SK-N-SH (cell line): ENCODE results near the gene EPX. TPM values are rescaled to one million over a fixed set of nuclear protein-coding genes. Genes with fewer than 3 reads are reported as not detected.

Experiments used
- CTCF ChIA-PET: fragments of 300-600, 350-600 bp; formaldehyde crosslinking; extraction: SDS; loops from one replicate; lab custom pipeline; 2021; lab: Yijun Ruan, JAX
- POLR2A ChIA-PET: fragments of 350-600 bp; sonication (Branson Sonifier 250); formaldehyde crosslinking; extraction: SDS; loops from one replicate; lab custom pipeline; 2020; ENCODE audit warnings: antibody characterized with exemption, inconsistent platforms; lab: Yijun Ruan, JAX
- DNase-seq: peaks from one replicate; pipeline ENCODE4 v3.0.0; 2012
- H2AFZ ChIP-seq: fragments of 200-600 bp; sonication (generic); 2 replicates; pipeline ENCODE4 v1.8.1; 2016; ENCODE audit warnings: antibody characterized with exemption, mild to moderate bottlenecking, low read depth
- H3F3A ChIP-seq: fragments of 200-600 bp; sonication (generic); replicated peaks from 2 replicates; pipeline ENCODE3; 2016; ENCODE audit warnings: antibody characterized with exemption, mild to moderate bottlenecking; ENCODE audit not compliant: insufficient read depth
- H3K27ac ChIP-seq, 2 experiments: fragments of 200-500 bp in 1 of 2; fragments of 200-600 bp in 1 of 2; sonication (Bioruptor generic) in 1 of 2; sonication (generic), shearing (Covaris generic) in 1 of 2; 2 replicates each; pipeline versions ENCODE4 v1.5.1 to v1.6.1; 2014 to 2016; ENCODE audit warnings: low read depth in 2 of 2, inconsistent platforms in 1 of 2, low read length in 1 of 2, mild to moderate bottlenecking in 1 of 2, mixed read lengths in 1 of 2
- H3K27me3 ChIP-seq: fragments of 200-600 bp; sonication (generic), shearing (Covaris generic); 2 replicates; pipeline ENCODE4 v1.6.1; 2016; ENCODE audit warnings: mixed run types; ENCODE audit not compliant: insufficient read depth
- H3K36me3 ChIP-seq, 2 experiments: fragments of 200-500 bp in 1 of 2; fragments of 200-600 bp in 1 of 2; sonication (Bioruptor generic) in 1 of 2; sonication (generic) in 1 of 2; replicated peaks in 1 of 2; 2 replicates each; pipeline versions ENCODE3 to v1.5.1; 2014 to 2016; ENCODE audit warnings: low read length in 1 of 2, mild to moderate bottlenecking in 1 of 2; ENCODE audit not compliant: insufficient read depth in 2 of 2, control insufficient read depth in 1 of 2
- H3K4me1 ChIP-seq, 2 experiments: fragments of 200-500 bp in 1 of 2; fragments of 200-600 bp in 1 of 2; sonication (Bioruptor generic) in 1 of 2; sonication (generic), shearing (Covaris generic) in 1 of 2; 2 replicates each; pipeline versions ENCODE4 v1.5.1 to v1.6.1; 2014 to 2016; ENCODE audit warnings: low read depth in 1 of 2, low read length in 1 of 2, mixed run types in 1 of 2; ENCODE audit not compliant: insufficient read depth in 2 of 2, control insufficient read depth in 1 of 2
- H3K4me2 ChIP-seq: fragments of 200-600 bp; sonication (generic), shearing (Covaris generic); 2 replicates; pipeline ENCODE4 v1.6.1; 2017; ENCODE audit warnings: mixed run types
- H3K4me3 ChIP-seq, 2 experiments: fragments of 200-500 bp in 1 of 2; fragments of 200-600 bp in 1 of 2; sonication (Bioruptor generic) in 1 of 2; sonication (generic), shearing (Covaris generic) in 1 of 2; 2 replicates each; pipeline versions ENCODE4 v1.5.1 to v1.8.1; 2014 to 2016; ENCODE audit warnings: low read depth in 2 of 2, inconsistent platforms in 1 of 2, low read length in 1 of 2, mild to moderate bottlenecking in 1 of 2, mixed read lengths in 1 of 2, moderate library complexity in 1 of 2
- H3K79me2 ChIP-seq: fragments of 200-600 bp; sonication (generic); 2 replicates; pipeline ENCODE4 v1.8.1; 2017; ENCODE audit warnings: mild to moderate bottlenecking; ENCODE audit not compliant: insufficient read depth
- H3K9ac ChIP-seq: fragments of 200-600 bp; sonication (generic); 2 replicates; pipeline ENCODE4 v1.6.1; 2017; ENCODE audit warnings: mixed run types
- H3K9me2 ChIP-seq: fragments of 200-600 bp; sonication (generic); 2 replicates; pipeline ENCODE4 v1.6.1; 2017; ENCODE audit warnings: mixed run types
- H3K9me3 ChIP-seq: fragments of 200-600 bp; sonication (generic); 2 replicates; pipeline ENCODE4 v1.6.1; 2017; ENCODE audit warnings: mixed run types, mild to moderate bottlenecking, moderate library complexity
- H4K20me1 ChIP-seq: fragments of 200-600 bp; sonication (generic); 2 replicates; pipeline ENCODE4 v1.6.1; 2017; ENCODE audit warnings: mild to moderate bottlenecking, mixed run types; ENCODE audit not compliant: insufficient read depth
- EZH2phosphoT487 ChIP-seq: fragments of 200-600 bp; sonication (generic); IDR thresholded peaks from 2 replicates; pipeline ENCODE4 v1.6.1; 2017; ENCODE audit warnings: low read depth, mixed run types, mild to moderate bottlenecking, antibody characterized with exemption, moderate library complexity, borderline replicate concordance
- FOSL2 ChIP-seq: IDR thresholded peaks from 2 replicates; pipeline ENCODE4 v1.4.0; 2012; ENCODE audit warnings: low read depth, mild to moderate bottlenecking, moderate library complexity, borderline replicate concordance
- FOXJ3 ChIP-seq: sonication (generic); formaldehyde crosslinking; IDR thresholded peaks from 2 replicates; pipeline ENCODE4 v1.5.1; 2020; ENCODE audit warnings: mild to moderate bottlenecking, missing genetic modification reagents
- JUND ChIP-seq: IDR thresholded peaks from 2 replicates; pipeline ENCODE4 v1.4.0; 2012
- MEF2A ChIP-seq: IDR thresholded peaks from 2 replicates; pipeline ENCODE4 v1.4.0; 2012; ENCODE audit warnings: low read depth, borderline replicate concordance
- MXI1 ChIP-seq: IDR thresholded peaks from 2 replicates; pipeline ENCODE4 v1.6.1; 2012; ENCODE audit warnings: mild to moderate bottlenecking, low read depth, low read length, improper control_type of control experiment
- NFIC ChIP-seq: IDR thresholded peaks from 2 replicates; pipeline ENCODE4 v1.4.0; 2012; ENCODE audit warnings: borderline replicate concordance
- NRF1 ChIP-seq: IDR thresholded peaks from 2 replicates; pipeline ENCODE4 v1.6.1; 2012; ENCODE audit warnings: low read depth, mild to moderate bottlenecking, low read length
- POLR2AphosphoS5 ChIP-seq: IDR thresholded peaks from 2 replicates; pipeline ENCODE4 v1.6.1; 2012; ENCODE audit warnings: low read depth, low read length
- RCOR1 ChIP-seq: fragments of 150-350 bp; IDR thresholded peaks from 2 replicates; pipeline ENCODE4 v1.6.1; 2017; ENCODE audit warnings: antibody characterized with exemption, low read length
- RFX5 ChIP-seq: IDR thresholded peaks from 2 replicates; pipeline ENCODE4 v1.6.1; 2012; ENCODE audit warnings: mild to moderate bottlenecking, improper control_type of control experiment, low read length
- RXRA ChIP-seq: IDR thresholded peaks from 2 replicates; pipeline ENCODE4 v1.4.0; 2012; ENCODE audit warnings: low read depth, mild to moderate bottlenecking, borderline replicate concordance
- TCF12 ChIP-seq: IDR thresholded peaks from 2 replicates; pipeline ENCODE4 v1.4.0; 2012
- TEAD4 ChIP-seq: IDR thresholded peaks from 2 replicates; pipeline ENCODE4 v1.4.0; 2012; ENCODE audit warnings: mild to moderate bottlenecking, borderline replicate concordance; ENCODE audit not compliant: insufficient read depth
- YY1 ChIP-seq: IDR thresholded peaks from 2 replicates; pipeline ENCODE4 v1.4.0; 2012; ENCODE audit warnings: low read depth, mild to moderate bottlenecking
- WGBS: methylation state at CpG from one replicate; pipeline ENCODE4 v1.1.6; 2017; ENCODE audit warnings: low lambda C conversion rate; 5-methylcytosine and 5-hydroxymethylcytosine counted together
- polyA plus RNA-seq, 3 experiments: library from polyadenylated mRNA; depleted of rRNA; stranded (reverse); fragments of >200 nt; gene quantifications; 2 replicates each; pipeline ENCODE4 v1.2.3, GENCODE V29; 2012
- TF ChIP-seq, protein P1 (sequence below): fragments of 150-350 bp; IDR thresholded peaks from 2 replicates; pipeline ENCODE4 v1.6.1; 2016; ENCODE audit warnings: mild to moderate bottlenecking, low read depth, low read length
- TF ChIP-seq, protein P2 (sequence below): IDR thresholded peaks from 2 replicates; pipeline ENCODE4 v1.4.0; 2012; ENCODE audit warnings: low read depth
- TF ChIP-seq, protein P3 (sequence below): IDR thresholded peaks from 2 replicates; pipeline ENCODE4 v1.6.1; 2012; ENCODE audit warnings: mild to moderate bottlenecking, low read depth, low read length, moderate library complexity

The EPX gene
- polyA plus RNA-seq, 1 of the 3 experiments (the other 2 are of a cell fraction): 0.02 TPM

DNA sequence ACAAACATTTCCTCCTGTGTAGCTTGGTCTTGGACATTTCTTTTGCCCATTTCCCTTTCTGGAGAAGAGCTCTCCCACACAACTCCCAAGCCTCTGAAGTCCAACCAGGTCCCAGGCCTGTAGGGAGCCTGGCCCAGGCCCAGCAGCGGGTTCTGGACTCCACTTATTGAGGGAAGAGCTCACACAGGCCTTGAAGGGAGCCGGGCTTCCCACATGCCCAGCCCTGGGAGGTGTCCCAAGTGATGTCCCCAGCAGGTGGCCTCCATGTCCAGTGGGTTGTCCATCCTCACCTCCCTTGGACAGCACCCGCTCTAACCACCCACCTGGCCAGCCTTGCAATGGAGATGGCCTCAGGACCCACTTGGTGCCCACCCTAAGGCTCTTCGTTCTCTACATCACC lies 5.9 kb upstream of the EPX start (continued):
- no peak for TF ChIP-seq FOSL2
- TF ChIP-seq TEAD4: no peak
- TF ChIP-seq, protein P1, sequence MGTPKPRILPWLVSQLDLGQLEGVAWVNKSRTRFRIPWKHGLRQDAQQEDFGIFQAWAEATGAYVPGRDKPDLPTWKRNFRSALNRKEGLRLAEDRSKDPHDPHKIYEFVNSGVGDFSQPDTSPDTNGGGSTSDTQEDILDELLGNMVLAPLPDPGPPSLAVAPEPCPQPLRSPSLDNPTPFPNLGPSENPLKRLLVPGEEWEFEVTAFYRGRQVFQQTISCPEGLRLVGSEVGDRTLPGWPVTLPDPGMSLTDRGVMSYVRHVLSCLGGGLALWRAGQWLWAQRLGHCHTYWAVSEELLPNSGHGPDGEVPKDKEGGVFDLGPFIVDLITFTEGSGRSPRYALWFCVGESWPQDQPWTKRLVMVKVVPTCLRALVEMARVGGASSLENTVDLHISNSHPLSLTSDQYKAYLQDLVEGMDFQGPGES: no peak
- TF ChIP-seq RCOR1: no peak
- TF ChIP-seq JUND: no peak
- no peak for TF ChIP-seq NFIC
- TF ChIP-seq MEF2A: no peak
- TF ChIP-seq POLR2AphosphoS5: no peak
- TF ChIP-seq TCF12: no peak
- no peak for TF ChIP-seq EZH2phosphoT487
- TF ChIP-seq NRF1: no peak
- TF ChIP-seq YY1: no peak

DNA sequence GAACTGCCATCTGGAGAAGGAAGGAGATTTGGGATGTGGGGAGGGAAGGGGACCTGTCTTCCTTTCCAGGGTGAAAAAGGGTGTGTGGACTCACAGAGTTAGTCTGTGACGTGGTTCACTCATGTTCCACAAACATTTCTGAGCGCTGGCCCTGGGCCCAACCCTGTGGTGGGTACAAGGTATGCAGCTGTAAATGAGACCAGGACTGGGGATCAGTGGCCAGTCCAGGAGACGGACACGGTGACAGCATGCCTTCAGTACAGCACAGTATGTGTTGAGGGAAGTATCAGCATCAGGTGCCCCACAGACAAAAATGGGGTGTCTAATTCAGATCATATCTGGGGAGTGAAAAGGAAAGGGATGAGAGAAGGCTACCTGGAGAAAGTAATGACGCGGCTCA lies 5.5 kb upstream of the EPX start:
- WGBS: 52% methylated on average over 6 of the region's 6 CpGs
- no peak overlapping the region for H3K4me2 ChIP-seq
- POLR2A ChIA-PET: no interaction called here
- CTCF ChIA-PET: interaction anchor here (1.0 to 1.2 kb wide), 2 partner anchors 11 to 12 kb away, joined by 3 to 9 read pairs; no protein-coding TSS in a partner anchor
- no peaks in the 10 kb centered on the region for H3K9me2 ChIP-seq
- no peak for DNase-seq
- TF ChIP-seq RXRA: no peak
- TF ChIP-seq, protein P2, sequence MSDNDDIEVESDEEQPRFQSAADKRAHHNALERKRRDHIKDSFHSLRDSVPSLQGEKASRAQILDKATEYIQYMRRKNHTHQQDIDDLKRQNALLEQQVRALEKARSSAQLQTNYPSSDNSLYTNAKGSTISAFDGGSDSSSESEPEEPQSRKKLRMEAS: no peak
- TF ChIP-seq TCF12: no peak
- TF ChIP-seq FOXJ3 (CRISPR knock-in tag): no peak
- TF ChIP-seq RFX5: no peak
- H4K20me1 ChIP-seq: no peaks in the 10 kb centered on the region
- H3F3A ChIP-seq: no peaks in the 10 kb centered on the region
- H3K9ac ChIP-seq: no peak overlapping the region
- no peaks in the 10 kb centered on the region for H3K36me3 ChIP-seq
- H3K27ac ChIP-seq: no peak overlapping the region
- no peak overlapping the region for H2AFZ ChIP-seq
- no peak overlapping the region for H3K4me3 ChIP-seq
- no peaks in the 10 kb centered on the region for H3K9me3 ChIP-seq
- H3K79me2 ChIP-seq: no peaks in the 10 kb centered on the region
- peaks cover 14% of the 10 kb centered on the region; the same call in 1 of the 2 replicates for H3K27me3 ChIP-seq
- H3K4me1 ChIP-seq: no peaks in the 10 kb centered on the region; a peak in 1 of 4 replicates

DNA sequence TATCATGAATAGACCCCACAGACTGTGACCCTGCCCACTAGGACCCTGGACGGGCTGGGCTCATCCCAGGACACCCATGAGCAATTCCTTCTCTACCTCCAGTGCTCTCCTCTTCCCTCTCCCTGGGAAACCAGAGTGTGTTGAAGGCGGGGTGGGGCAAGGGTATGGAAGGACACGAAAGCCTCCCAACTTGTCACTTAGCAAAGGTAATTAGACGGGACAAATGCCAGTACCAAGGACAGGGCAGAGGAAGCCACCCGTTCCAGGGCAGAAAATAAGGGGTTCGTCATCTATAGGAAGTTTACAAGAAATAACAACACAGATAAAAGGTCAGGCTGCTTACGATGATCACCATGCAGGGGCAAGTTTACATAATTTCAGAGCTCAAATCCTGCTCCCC lies 4.9 kb upstream of the EPX start:
- Histone ChIP-seq H3K79me2 (no peaks in the 10 kb centered on the region), H2AFZ (no peak overlapping the region), H3K27ac (no peak overlapping the region), H4K20me1 (no peaks in the 10 kb centered on the region), H3F3A (no peaks in the 10 kb centered on the region), H3K36me3 (no peaks in the 10 kb centered on the region), H3K4me2 (no peak overlapping the region), H3K4me3 (no peak overlapping the region), H3K9me3 (no peaks in the 10 kb centered on the region), H3K27me3 (peaks cover 16% of the 10 kb centered on the region; the same call in 1 of the 2 replicates), H3K9me2 (no peaks in the 10 kb centered on the region), H3K9ac (no peak overlapping the region), H3K4me1 (no peaks in the 10 kb centered on the region; a peak in 1 of 4 replicates)
- POLR2A ChIA-PET: no interaction called here
- DNase-seq: peak; percentile 17
- TF ChIP-seq, protein P3, sequence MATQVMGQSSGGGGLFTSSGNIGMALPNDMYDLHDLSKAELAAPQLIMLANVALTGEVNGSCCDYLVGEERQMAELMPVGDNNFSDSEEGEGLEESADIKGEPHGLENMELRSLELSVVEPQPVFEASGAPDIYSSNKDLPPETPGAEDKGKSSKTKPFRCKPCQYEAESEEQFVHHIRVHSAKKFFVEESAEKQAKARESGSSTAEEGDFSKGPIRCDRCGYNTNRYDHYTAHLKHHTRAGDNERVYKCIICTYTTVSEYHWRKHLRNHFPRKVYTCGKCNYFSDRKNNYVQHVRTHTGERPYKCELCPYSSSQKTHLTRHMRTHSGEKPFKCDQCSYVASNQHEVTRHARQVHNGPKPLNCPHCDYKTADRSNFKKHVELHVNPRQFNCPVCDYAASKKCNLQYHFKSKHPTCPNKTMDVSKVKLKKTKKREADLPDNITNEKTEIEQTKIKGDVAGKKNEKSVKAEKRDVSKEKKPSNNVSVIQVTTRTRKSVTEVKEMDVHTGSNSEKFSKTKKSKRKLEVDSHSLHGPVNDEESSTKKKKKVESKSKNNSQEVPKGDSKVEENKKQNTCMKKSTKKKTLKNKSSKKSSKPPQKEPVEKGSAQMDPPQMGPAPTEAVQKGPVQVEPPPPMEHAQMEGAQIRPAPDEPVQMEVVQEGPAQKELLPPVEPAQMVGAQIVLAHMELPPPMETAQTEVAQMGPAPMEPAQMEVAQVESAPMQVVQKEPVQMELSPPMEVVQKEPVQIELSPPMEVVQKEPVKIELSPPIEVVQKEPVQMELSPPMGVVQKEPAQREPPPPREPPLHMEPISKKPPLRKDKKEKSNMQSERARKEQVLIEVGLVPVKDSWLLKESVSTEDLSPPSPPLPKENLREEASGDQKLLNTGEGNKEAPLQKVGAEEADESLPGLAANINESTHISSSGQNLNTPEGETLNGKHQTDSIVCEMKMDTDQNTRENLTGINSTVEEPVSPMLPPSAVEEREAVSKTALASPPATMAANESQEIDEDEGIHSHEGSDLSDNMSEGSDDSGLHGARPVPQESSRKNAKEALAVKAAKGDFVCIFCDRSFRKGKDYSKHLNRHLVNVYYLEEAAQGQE: peak; percentile 79; the same call in 1 of the 2 replicates
- TF ChIP-seq MXI1: no peak
- WGBS: 23% methylated on average over 7 of the region's 7 CpGs
- CTCF ChIA-PET: interaction anchor here (1.0 kb wide), 2 partner anchors 10 to 317 kb away, joined by 3 read pairs; no protein-coding TSS in a partner anchor
